ENCODE results near the gene SLC11A2.

GRCh38 chr12:51005030-51005429 lies 21.2 kb downstream of the SLC11A2 start:
- TF ChIP-seq CTCF (conservative IDR thresholded peaks at IDR 0.05; ENCODE audit: low read depth, low read length) (no peak), BHLHE40 (IDR thresholded peaks at IDR 0.05; ENCODE audit: low read depth, low read length) (no peak), RAD21 (IDR thresholded peaks at IDR 0.05; ENCODE audit: low read length) (no peak)
